Endothelial cell of umbilical vein (primary cell): ENCODE data around the gene CNTN5. TPM values are rescaled to one million over a fixed set of nuclear protein-coding genes. Genes with fewer than 3 reads are reported as not detected.

Source experiments
- BruUV-seq: library from RNA; stranded (reverse); fragments of 400-500 nt; replicated peaks from 2 replicates; lab custom pipeline; 2021; lab: Mats Ljungman, UMichigan
- CTCF ChIA-PET: fragments of 300-600, 350-600 bp; sonication (Branson Sonifier 250); formaldehyde crosslinking; loops from one replicate; lab custom pipeline; 2021; ENCODE audit warnings: antibody characterized with exemption, inconsistent platforms; lab: Charles Lee
- POLR2A ChIA-PET: fragments of 300-600, 350-600 bp; sonication (Branson Sonifier 250); formaldehyde crosslinking; loops from one replicate; lab custom pipeline; 2021; ENCODE audit warnings: antibody characterized with exemption, inconsistent platforms; lab: Charles Lee
- DNase-seq: peaks from one replicate; pipeline ENCODE4 v3.0.0-alpha.2; 2011; ENCODE audit warnings: low read depth, low spot score
- FAIRE-seq: peaks from 2 replicates; lab custom pipeline; 2011; peaks lifted over from hg19 to GRCh38; lab: Jason Lieb, UNC
- H2AFZ ChIP-seq: 2 replicates; pipeline ENCODE4 v1.6.0; 2012; ENCODE audit warnings: low read depth, low read length, control low read depth, inconsistent platforms
- H3K27ac ChIP-seq: 2 replicates; pipeline ENCODE4 v1.5.1; 2011; ENCODE audit warnings: low read depth, mild to moderate bottlenecking, control low read depth, low read length, moderate library complexity; ENCODE audit not compliant: insufficient read depth
- H3K27me3 ChIP-seq, 2 experiments: 2 replicates each; pipeline versions ENCODE4 v1.6.0 to v1.6.1; 2011; ENCODE audit warnings: low read length in 2 of 2, mixed read lengths in 1 of 2; ENCODE audit not compliant: control insufficient read depth in 2 of 2, insufficient read depth in 2 of 2
- H3K36me3 ChIP-seq, 2 experiments: 2 replicates in 1 of 2; 3 replicates in 1 of 2; pipeline ENCODE4 v1.5.1; 2011; ENCODE audit warnings: low read length in 2 of 2, mild to moderate bottlenecking in 1 of 2, moderate library complexity in 1 of 2; ENCODE audit not compliant: control insufficient read depth in 2 of 2, insufficient read depth in 2 of 2; ENCODE audit errors: extremely low read depth in 1 of 2
- H3K4me1 ChIP-seq: 3 replicates; pipeline ENCODE4 v1.5.1; 2011; ENCODE audit warnings: mild to moderate bottlenecking, low read length; ENCODE audit not compliant: control insufficient read depth, insufficient read depth; ENCODE audit errors: extremely low read depth
- H3K4me2 ChIP-seq: 2 replicates; pipeline ENCODE4 v1.6.1; 2011; ENCODE audit warnings: low read length, control low read depth, mixed read lengths; ENCODE audit not compliant: insufficient read depth
- H3K4me3 ChIP-seq, 3 experiments: fragments of 200-600 bp in 1 of 3; sonication (generic), shearing (Covaris generic) in 1 of 3; replicated peaks in 1 of 3; 2 replicates each; pipeline ENCODE4 v1.5.1; 2011 to 2016; ENCODE audit warnings: control low read depth in 3 of 3, low read length in 3 of 3, mild to moderate bottlenecking in 2 of 3, inconsistent platforms in 1 of 3, low read depth in 1 of 3, moderate library complexity in 1 of 3; ENCODE audit not compliant: insufficient read depth in 1 of 3
- H3K79me2 ChIP-seq: 2 replicates; pipeline ENCODE4 v1.6.0; 2012; ENCODE audit warnings: low read length, inconsistent platforms; ENCODE audit not compliant: control insufficient read depth, insufficient read depth
- H3K9ac ChIP-seq: replicated peaks from 2 replicates; pipeline ENCODE3; 2011; ENCODE audit warnings: low read length, control low read depth; ENCODE audit not compliant: insufficient read depth; ENCODE audit errors: extremely low read depth
- H3K9me1 ChIP-seq: replicated peaks from 3 replicates; pipeline ENCODE4 v1.6.0; 2011; ENCODE audit warnings: mild to moderate bottlenecking, low read length; ENCODE audit not compliant: control insufficient read depth, insufficient read depth; ENCODE audit errors: extremely low read depth
- H3K9me3 ChIP-seq: replicated peaks from 2 replicates; pipeline ENCODE4 v1.5.1; 2012; ENCODE audit warnings: low read length, inconsistent platforms; ENCODE audit not compliant: control insufficient read depth, insufficient read depth
- H4K20me1 ChIP-seq: replicated peaks from 2 replicates; pipeline ENCODE3; 2011; ENCODE audit warnings: mild to moderate bottlenecking, low read length; ENCODE audit not compliant: control insufficient read depth, insufficient read depth; ENCODE audit errors: extremely low read depth
- EZH2 ChIP-seq: IDR thresholded peaks from 2 replicates; pipeline ENCODE4 v1.6.1; 2012; ENCODE audit warnings: borderline replicate concordance, low read depth, mild to moderate bottlenecking, moderate library complexity, low read length, inconsistent platforms; ENCODE audit not compliant: severe bottlenecking
- GATA2 ChIP-seq: IDR thresholded peaks from 2 replicates; pipeline ENCODE4 v1.7.0; 2011; ENCODE audit warnings: low read depth, mild to moderate bottlenecking, moderate library complexity, mixed read lengths, low read length; ENCODE audit not compliant: insufficient read length, insufficient read depth
- JUN ChIP-seq: IDR thresholded peaks from 2 replicates; pipeline ENCODE4 v1.6.1; 2011; ENCODE audit warnings: borderline replicate concordance, low read depth; ENCODE audit not compliant: insufficient read length, insufficient read depth
- MYC ChIP-seq: IDR thresholded peaks from one replicate; pipeline ENCODE4 v1.6.1; 2011; ENCODE audit warnings: mild to moderate bottlenecking, low read depth, low read length
- POLR2AphosphoS5 ChIP-seq: IDR thresholded peaks from 2 replicates; pipeline ENCODE4 v1.6.1; 2012; ENCODE audit warnings: low read depth, mild to moderate bottlenecking, control low read depth, low read length, moderate library complexity; ENCODE audit not compliant: insufficient read depth
- dilution Hi-C: fragments of 300-500 bp; cut with MboI; formaldehyde crosslinking; loops from one replicate; pipeline ENCODE4 v1.15.0; 2019; ENCODE audit warnings: low sequenced_read_pairs; ENCODE audit not compliant: extremely low pct_ligation_motif_present
- intact Hi-C: fragments of 100-400 bp; cut with micrococcal nuclease; formaldehyde crosslinking; loops from one replicate; pipeline ENCODE4 v1.10.0; 2022
- polyA plus RNA-seq, 4 experiments: library from polyadenylated mRNA; depleted of rRNA in 3 of 4; stranded (reverse) in 3 of 4; unstranded in 1 of 4; fragments of >200 nt; gene quantifications; 2 replicates each; pipeline versions ENCODE4 v1.2.1 to v1.2.3, GENCODE V29; 2011 to 2012; ENCODE audit warnings: missing spikeins in 1 of 4
- total RNA-seq: library from RNA; stranded (reverse); gene quantifications from 2 replicates; pipeline ENCODE4 v1.2.3, GENCODE V29; 2021

The CNTN5 gene
- total and polyA plus RNA-seq, 2 donors (not counting 3 experiments of a cell fraction or from before 2014, with no cell fraction given): not detected

- Histone ChIP-seq H3K4me1 (no peaks in the 10 kb centered on the region), H3K9me1 (no peaks in the 10 kb centered on the region), H3K4me2 (no peak overlapping the region), H3K27ac (no peak overlapping the region), H4K20me1 (no peaks in the 10 kb centered on the region), H3K27me3 (no peaks in the 10 kb centered on the region), H3K36me3 (no peaks in the 10 kb centered on the region), H3K4me3 (no peak overlapping the region), H3K79me2 (no peaks in the 10 kb centered on the region), H2AFZ (no peak overlapping the region), H3K9ac (no peak overlapping the region), H3K9me3 (peaks cover 2% of the 10 kb centered on the region)
- BruUV-seq: no TSS peak
- DNase-seq (no peak), FAIRE-seq (no peak)
- TF ChIP-seq POLR2AphosphoS5 (no peak), JUN (no peak), EZH2 (no peak), GATA2 (no peak), MYC (no peak)
- POLR2A ChIA-PET: no interaction called here
- dilution Hi-C loops: no loop called here
- intact Hi-C loops: no loop called here
- CTCF ChIA-PET: no interaction called here
These were observed 1275.4 kb downstream of the CNTN5 start for GRCh38 chr11:100296051-100296679.

- intact Hi-C loops: no loop called here
These were observed 1276.8 kb downstream of the CNTN5 start for GRCh38 chr11:100297516-100297915.

More at GRCh38 chr11:100297516-100297915, 1276.8 kb downstream of the CNTN5 start:
- no TSS peak for BruUV-seq
- ChIA-PET POLR2A (no interaction called here), CTCF (no interaction called here)
- Histone ChIP-seq H3K4me2 (no peak overlapping the region), H3K9me3 (peaks cover under 1% of the 10 kb centered on the region), H3K4me3 (no peak overlapping the region), H2AFZ (no peak overlapping the region), H3K9ac (no peak overlapping the region), H3K36me3 (no peaks in the 10 kb centered on the region), H3K27me3 (no peaks in the 10 kb centered on the region), H3K27ac (no peak overlapping the region), H3K9me1 (no peaks in the 10 kb centered on the region), H4K20me1 (no peaks in the 10 kb centered on the region), H3K4me1 (no peaks in the 10 kb centered on the region), H3K79me2 (no peaks in the 10 kb centered on the region)
- TF ChIP-seq JUN (no peak), GATA2 (no peak)
- dilution Hi-C loops: no loop called here
- FAIRE-seq (no peak), DNase-seq (no peak)
